Kidney (tissue), 22 donors: ENCODE results near the gene HPRT1. TPM values are rescaled to one million over a fixed set of nuclear protein-coding genes. Genes with fewer than 3 reads are reported as not detected.

Experiments
- DNase-seq, 5 donors: peaks; one replicate each; pipeline ENCODE4 v3.0.0-alpha.2; 2013 to 2020
- FAIRE-seq: peaks from 2 replicates; lab custom pipeline; 2012; peaks lifted over from hg19 to GRCh38; lab: Jason Lieb, UNC
- H3K27ac ChIP-seq, 2 donors: one replicate each; pipeline ENCODE4 v1.7.0; 2013; ENCODE audit warnings: low read depth in 2 of 2, low read length in 2 of 2, inconsistent platforms in 1 of 2
- H3K27me3 ChIP-seq: one replicate; pipeline ENCODE4 v1.7.1; 2013; ENCODE audit warnings: low read length, inconsistent platforms; ENCODE audit not compliant: control insufficient read depth, insufficient read depth
- H3K36me3 ChIP-seq, 3 donors: one replicate each; pipeline versions ENCODE4 v1.7.0 to v1.7.1; 2013; ENCODE audit warnings: low read length in 3 of 3, control low read depth in 1 of 3, inconsistent platforms in 1 of 3; ENCODE audit not compliant: insufficient read depth in 3 of 3, control insufficient read depth in 2 of 3
- H3K4me1 ChIP-seq, 3 donors: one replicate each; pipeline versions ENCODE4 v1.7.0 to v1.7.1; 2013; ENCODE audit warnings: low read length in 3 of 3, inconsistent platforms in 1 of 3, low read depth in 1 of 3; ENCODE audit not compliant: control insufficient read depth in 2 of 3, insufficient read depth in 2 of 3
- H3K4me3 ChIP-seq, 3 donors: one replicate each; pipeline versions ENCODE4 v1.7.0 to v1.8.1; 2013; ENCODE audit warnings: low read length in 3 of 3, control low read depth in 1 of 3, inconsistent platforms in 1 of 3
- H3K9ac ChIP-seq, 3 donors: one replicate each; pipeline versions ENCODE4 v1.7.0 to v1.7.1; 2013; ENCODE audit warnings: low read length in 3 of 3, control low read depth in 1 of 3, inconsistent platforms in 1 of 3
- H3K9me3 ChIP-seq, 3 donors: one replicate each; pipeline versions ENCODE4 v1.7.0 to v1.7.1; 2013; ENCODE audit warnings: low read length in 3 of 3, control low read depth in 1 of 3, inconsistent platforms in 1 of 3; ENCODE audit not compliant: control insufficient read depth in 2 of 3, insufficient read depth in 1 of 3
- intact Hi-C: fragments of 100-400 bp; cut with DNase I; formaldehyde crosslinking; loops from one replicate; pipeline ENCODE4 v1.11.1; 2022
- long read RNA-seq, 10 donors: library from polyadenylated mRNA in 1 of 10; unstranded in 1 of 10; transcript quantifications; one replicate each; pipeline ENCODE4 v2.0.0 and lab custom pipeline, GENCODE V29; 2021 to 2026
- polyA plus RNA-seq: library from polyadenylated mRNA; stranded (reverse); fragments of 350-450 nt; fragmentation: Illumina TruSeq; extraction: RNeasy Lipid Tissue Mini Kit (QIAGEN cat#74804); gene quantifications from one replicate; pipeline ENCODE4 v1.2.3, GENCODE V29; 2014; ENCODE audit warnings: low read depth, low replicate concordance; ENCODE audit not compliant: insufficient read depth
- total RNA-seq: library from RNA; stranded (reverse); fragmentation: NEBNext Ultra II Directional; extraction: Animal tissue kit (Norgen Biotek cat#: 25700); gene quantifications from one replicate; pipeline ENCODE4 v1.2.1, GENCODE V29; 2021
- TF ChIP-seq, protein P1 (sequence below): IDR thresholded peaks from 3 replicates; pipeline ENCODE4 v1.5.1; 2012; ENCODE audit warnings: mild to moderate bottlenecking, moderate library complexity, borderline replicate concordance; ENCODE audit not compliant: insufficient read depth; ENCODE audit errors: extremely low read depth
- donor health status: control.
- donor health status: control.
- donor health status: control.
- donor health status: control.
- donor health status: control.
- donor health status: DM: yes; HTN: yes; CAD: no.
- donor health status: Normal renal cell carcinoma (clear cell type).

HPRT1 gene, protein sequence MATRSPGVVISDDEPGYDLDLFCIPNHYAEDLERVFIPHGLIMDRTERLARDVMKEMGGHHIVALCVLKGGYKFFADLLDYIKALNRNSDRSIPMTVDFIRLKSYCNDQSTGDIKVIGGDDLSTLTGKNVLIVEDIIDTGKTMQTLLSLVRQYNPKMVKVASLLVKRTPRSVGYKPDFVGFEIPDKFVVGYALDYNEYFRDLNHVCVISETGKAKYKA
- 57.8 TPM for total RNA-seq
- 75.0 TPM for polyA plus RNA-seq
- long read RNA-seq, donor 1, partial matches to known transcripts, result 0 of 8 reads
- long read RNA-seq, donor 1, other reads (novel, unspliced or antisense), result 7 of 8 reads
- long read RNA-seq, donor 2, partial matches to known transcripts, result 12 of 22 reads
- long read RNA-seq, donor 2, other reads (novel, unspliced or antisense), result 10 of 22 reads
- long read RNA-seq, donor 3, partial matches to known transcripts, result 0 of 25 reads
- long read RNA-seq, donor 3, other reads (novel, unspliced or antisense), result 23 of 25 reads
- long read RNA-seq, donor 4, partial matches to known transcripts, result 0 of 14 reads
- long read RNA-seq, donor 4, other reads (novel, unspliced or antisense), result 13 of 14 reads
- long read RNA-seq, donor 5, result 0 reads
- long read RNA-seq, donor 6, partial matches to known transcripts, result 13 of 41 reads
- long read RNA-seq, donor 6, other reads (novel, unspliced or antisense), result 25 of 41 reads
- long read RNA-seq, donor 7, transcript HPRT1-201 (9 exons, 1,407 nt), result major isoform, 12 of 13 reads
- long read RNA-seq, donor 7, partial matches to known transcripts, result 0 of 13 reads
- long read RNA-seq, donor 7, other reads (novel, unspliced or antisense), result 1 of 13 reads
- long read RNA-seq, donor 8, partial matches to known transcripts, result 0 of 1 reads
- long read RNA-seq, donor 8, other reads (novel, unspliced or antisense), result 0 of 1 reads
- long read RNA-seq, donor 9, partial matches to known transcripts, result 0 of 8 reads
- long read RNA-seq, donor 9, other reads (novel, unspliced or antisense), result 7 of 8 reads
- long read RNA-seq, donor 10, partial matches to known transcripts, result 6 of 19 reads
- long read RNA-seq, donor 10, other reads (novel, unspliced or antisense), result 12 of 19 reads

DNA sequence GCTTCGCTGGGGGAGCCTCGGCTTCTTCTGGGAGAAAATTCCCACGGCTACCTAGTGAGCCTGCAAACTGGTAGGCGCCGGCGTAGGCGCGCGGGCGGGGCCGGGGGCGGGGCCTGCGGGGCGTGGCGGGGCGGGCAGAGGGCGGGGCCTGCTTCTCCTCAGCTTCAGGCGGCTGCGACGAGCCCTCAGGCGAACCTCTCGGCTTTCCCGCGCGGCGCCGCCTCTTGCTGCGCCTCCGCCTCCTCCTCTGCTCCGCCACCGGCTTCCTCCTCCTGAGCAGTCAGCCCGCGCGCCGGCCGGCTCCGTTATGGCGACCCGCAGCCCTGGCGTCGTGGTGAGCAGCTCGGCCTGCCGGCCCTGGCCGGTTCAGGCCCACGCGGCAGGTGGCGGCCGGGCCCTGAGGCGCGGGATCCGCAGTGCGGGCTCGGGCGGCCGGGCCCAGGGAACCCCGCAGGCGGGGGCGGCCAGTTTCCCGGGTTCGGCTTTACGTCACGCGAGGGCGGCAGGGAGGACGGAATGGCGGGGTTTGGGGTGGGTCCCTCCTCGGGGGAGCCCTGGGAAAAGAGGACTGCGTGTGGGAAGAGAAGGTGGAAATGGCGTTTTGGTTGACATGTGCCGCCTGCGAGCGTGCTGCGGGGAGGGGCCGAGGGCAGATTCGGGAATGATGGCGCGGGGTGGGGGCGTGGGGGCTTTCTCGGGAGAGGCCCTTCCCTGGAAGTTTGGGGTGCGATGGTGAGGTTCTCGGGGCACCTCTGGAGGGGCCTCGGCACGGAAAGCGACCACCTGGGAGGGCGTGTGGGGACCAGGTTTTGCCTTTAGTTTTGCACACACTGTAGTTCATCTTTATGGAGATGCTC lies at the start of gene HPRT1:
Gene HPRT1 (plus strand): TSS at position 161 of the 857 bp plus-strand sequence. CDS start 147 bp downstream, at position 308.
- Histone ChIP-seq H3K4me3 (peak within 1 kb of the TSS; percentile 36 to 66 (median 65)), H3K27ac (peak within 1 kb of the TSS; percentile 47 to 74), H3K9me3 (no peaks in the 10 kb centered on the region), H3K27me3 (no peaks in the 10 kb centered on the region), H3K36me3 (no peaks in the 10 kb centered on the region), H3K9ac (peak within 1 kb of the TSS in 2 of 3 donors; percentile 7 to 46), H3K4me1 (no peaks in the 10 kb centered on the region)
- TF ChIP-seq, protein P1, sequence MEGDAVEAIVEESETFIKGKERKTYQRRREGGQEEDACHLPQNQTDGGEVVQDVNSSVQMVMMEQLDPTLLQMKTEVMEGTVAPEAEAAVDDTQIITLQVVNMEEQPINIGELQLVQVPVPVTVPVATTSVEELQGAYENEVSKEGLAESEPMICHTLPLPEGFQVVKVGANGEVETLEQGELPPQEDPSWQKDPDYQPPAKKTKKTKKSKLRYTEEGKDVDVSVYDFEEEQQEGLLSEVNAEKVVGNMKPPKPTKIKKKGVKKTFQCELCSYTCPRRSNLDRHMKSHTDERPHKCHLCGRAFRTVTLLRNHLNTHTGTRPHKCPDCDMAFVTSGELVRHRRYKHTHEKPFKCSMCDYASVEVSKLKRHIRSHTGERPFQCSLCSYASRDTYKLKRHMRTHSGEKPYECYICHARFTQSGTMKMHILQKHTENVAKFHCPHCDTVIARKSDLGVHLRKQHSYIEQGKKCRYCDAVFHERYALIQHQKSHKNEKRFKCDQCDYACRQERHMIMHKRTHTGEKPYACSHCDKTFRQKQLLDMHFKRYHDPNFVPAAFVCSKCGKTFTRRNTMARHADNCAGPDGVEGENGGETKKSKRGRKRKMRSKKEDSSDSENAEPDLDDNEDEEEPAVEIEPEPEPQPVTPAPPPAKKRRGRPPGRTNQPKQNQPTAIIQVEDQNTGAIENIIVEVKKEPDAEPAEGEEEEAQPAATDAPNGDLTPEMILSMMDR, result no peak
- DNase-seq (peak; percentile 78 to 95 (median 89)), FAIRE-seq (no peak)
- intact Hi-C loops, result no loop called here

DNA sequence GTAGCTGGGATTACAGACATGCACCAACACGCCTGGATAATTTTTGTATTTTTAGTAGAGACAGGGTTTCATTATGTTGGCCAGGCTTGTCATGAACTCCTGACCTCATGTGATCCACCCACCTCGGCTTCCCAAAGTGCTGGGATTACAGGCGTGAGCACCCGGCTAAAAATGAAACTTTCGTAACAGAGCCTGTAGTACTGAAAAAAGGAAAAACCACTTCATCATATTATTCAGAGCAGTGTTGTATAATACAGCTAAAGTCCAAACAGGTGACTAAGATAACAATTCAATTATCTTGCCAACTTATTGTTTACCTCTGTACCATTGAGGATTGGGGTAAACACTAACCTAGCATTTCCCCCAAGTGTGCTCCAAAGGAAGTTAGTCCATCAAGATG lies 43.9 kb upstream of the HPRT1 start:
- DNase-seq, result no peak
- no peak overlapping the region for H3K4me3 ChIP-seq
- no peak overlapping the region for H3K9ac ChIP-seq
- intact Hi-C loops, result no loop called here
- H3K9me3 ChIP-seq, result no peaks in the 10 kb centered on the region
- H3K27me3 ChIP-seq, result no peaks in the 10 kb centered on the region
- peaks cover 0 to 7% (median 3%) of the 10 kb centered on the region in 3 donors for H3K36me3 ChIP-seq
- TF ChIP-seq, protein P1, result no peak
- H3K27ac ChIP-seq, result no peak overlapping the region
- FAIRE-seq, result no peak
- no peaks in the 10 kb centered on the region for H3K4me1 ChIP-seq
